Left lung (tissue), 10 donors: ENCODE data around the gene PLEKHM2. TPM values are rescaled to one million over a fixed set of nuclear protein-coding genes. Genes with fewer than 3 reads are reported as not detected.
A peak's percentile ranks its signal among the peaks of the same experiment; 100 is the strongest.

ENCODE experiments used
- ATAC-seq: fragments of 200-7000 bp; cut with Tn5 transposase; one replicate; pipeline ENCODE4 v1.9.1; 2020; ENCODE audit warnings: moderate library complexity
- DNase-seq, 4 donors: peaks; one replicate each; pipeline ENCODE4 v3.0.0-alpha.2; 2013 to 2020
- H3K27ac ChIP-seq, 2 donors: fragments of 200-600 bp; sonication (generic) in 1 of 2; one replicate each; pipeline versions ENCODE4 v1.5.0 to v1.8.0; 2020 to 2021
- H3K27me3 ChIP-seq, 2 donors: fragments of 200-600 bp; sonication (generic) in 1 of 2; one replicate each; pipeline versions ENCODE4 v1.5.0 to v1.8.0; 2020 to 2021
- H3K36me3 ChIP-seq, 2 donors: fragments of 200-600 bp; sonication (generic) in 1 of 2; one replicate each; pipeline versions ENCODE4 v1.5.0 to v1.8.0; 2020 to 2021
- H3K4me1 ChIP-seq, 2 donors: fragments of 200-600 bp; one replicate each; pipeline ENCODE4 v1.8.0; 2021
- H3K4me3 ChIP-seq, 2 donors: fragments of 200-600 bp; sonication (generic) in 1 of 2; one replicate each; pipeline versions ENCODE4 v1.5.0 to v1.8.0; 2020 to 2021; ENCODE audit warnings: mild to moderate bottlenecking in 1 of 2
- H3K9me3 ChIP-seq, 2 donors: fragments of 200-600 bp; sonication (generic) in 1 of 2; one replicate each; pipeline versions ENCODE4 v1.5.0 to v1.8.0; 2020 to 2021
- intact Hi-C, 2 donors: fragments of 100-400 bp; cut with DNase I; formaldehyde crosslinking; loops; one replicate each; pipeline versions ENCODE4 v1.11.2 to v1.14.2; 2022
- polyA plus RNA-seq, 6 donors: library from polyadenylated mRNA; unstranded; fragments of 120-200 nt; gene quantifications; one replicate each; pipeline ENCODE4 v1.2.1, GENCODE V29; 2013; ENCODE audit not compliant: insufficient read length in 6 of 6
- total RNA-seq, 2 donors: library from RNA; stranded (reverse); fragmentation: NEBNext Ultra II Directional; extraction: Animal tissue kit (Norgen Biotek cat#: 25700); gene quantifications; one replicate each; pipeline ENCODE4 v1.2.1, GENCODE V29; 2021
- TF ChIP-seq, protein P1 (sequence below), 2 donors: fragments of 200-600 bp; sonication (generic) in 1 of 2; IDR thresholded peaks; one replicate each; pipeline versions ENCODE4 v1.5.0 to v1.8.0; 2021; ENCODE audit warnings: antibody characterized with exemption in 2 of 2
- donor health status: DM: no; HTN: yes; CAD: no.
- donor health status: DM: no; HTN: no; CAD: no.

PLEKHM2 gene
- total and polyA plus RNA-seq, 8 donors = 51.5 to 86.8 (median 60.1) TPM

- no peak for ATAC-seq
- Histone ChIP-seq H3K4me3 (no peak overlapping the region), H3K27ac (no peak overlapping the region), H3K9me3 (no peaks in the 10 kb centered on the region), H3K36me3 (no peaks in the 10 kb centered on the region), H3K27me3 (peaks cover 9 to 35% of the 10 kb centered on the region in 2 donors), H3K4me1 (peaks cover 1 to 3% of the 10 kb centered on the region in 2 donors)
- TF ChIP-seq, protein P1, sequence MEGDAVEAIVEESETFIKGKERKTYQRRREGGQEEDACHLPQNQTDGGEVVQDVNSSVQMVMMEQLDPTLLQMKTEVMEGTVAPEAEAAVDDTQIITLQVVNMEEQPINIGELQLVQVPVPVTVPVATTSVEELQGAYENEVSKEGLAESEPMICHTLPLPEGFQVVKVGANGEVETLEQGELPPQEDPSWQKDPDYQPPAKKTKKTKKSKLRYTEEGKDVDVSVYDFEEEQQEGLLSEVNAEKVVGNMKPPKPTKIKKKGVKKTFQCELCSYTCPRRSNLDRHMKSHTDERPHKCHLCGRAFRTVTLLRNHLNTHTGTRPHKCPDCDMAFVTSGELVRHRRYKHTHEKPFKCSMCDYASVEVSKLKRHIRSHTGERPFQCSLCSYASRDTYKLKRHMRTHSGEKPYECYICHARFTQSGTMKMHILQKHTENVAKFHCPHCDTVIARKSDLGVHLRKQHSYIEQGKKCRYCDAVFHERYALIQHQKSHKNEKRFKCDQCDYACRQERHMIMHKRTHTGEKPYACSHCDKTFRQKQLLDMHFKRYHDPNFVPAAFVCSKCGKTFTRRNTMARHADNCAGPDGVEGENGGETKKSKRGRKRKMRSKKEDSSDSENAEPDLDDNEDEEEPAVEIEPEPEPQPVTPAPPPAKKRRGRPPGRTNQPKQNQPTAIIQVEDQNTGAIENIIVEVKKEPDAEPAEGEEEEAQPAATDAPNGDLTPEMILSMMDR (IDR thresholded peaks at IDR 0.05) = no peak
- DNase-seq = no peak
- intact Hi-C loops = no loop called here
Observed at GRCh38 chr1:15764269-15764764, 80.2 kb downstream of the PLEKHM2 start.

DNA sequence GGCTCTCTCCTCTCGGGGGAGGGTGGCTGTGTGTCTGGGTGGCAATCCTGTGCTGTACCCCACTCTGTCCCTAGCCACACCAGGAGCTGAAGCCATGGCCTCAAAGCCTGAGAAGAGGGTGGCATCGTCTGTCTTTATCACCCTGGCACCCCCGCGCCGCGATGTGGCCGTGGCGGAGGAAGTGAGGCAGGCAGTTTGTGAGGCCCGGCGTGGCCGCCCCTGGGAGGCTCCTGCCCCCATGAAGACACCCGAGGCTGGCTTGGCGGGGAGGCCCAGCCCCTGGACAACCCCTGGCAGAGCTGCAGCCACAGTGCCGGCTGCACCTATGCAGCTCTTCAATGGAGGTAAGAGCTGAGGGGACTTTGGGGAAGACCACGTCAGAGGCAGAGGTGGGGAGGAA, 80.8 kb downstream of the PLEKHM2 start:
- Histone ChIP-seq H3K4me1 (peaks cover 0 to 3% of the 10 kb centered on the region in 2 donors), H3K36me3 (peaks cover 0 to under 1% of the 10 kb centered on the region in 2 donors), H3K9me3 (no peaks in the 10 kb centered on the region), H3K27ac (no peak overlapping the region), H3K4me3 (no peak overlapping the region), H3K27me3 (peaks cover 5 to 29% of the 10 kb centered on the region in 2 donors)
- ATAC-seq (no peak), DNase-seq (peak in 1 of 4 donors; percentile 79)
- intact Hi-C loops = no loop called here
- TF ChIP-seq, protein P1 (IDR thresholded peaks at IDR 0.05) = no peak

DNA sequence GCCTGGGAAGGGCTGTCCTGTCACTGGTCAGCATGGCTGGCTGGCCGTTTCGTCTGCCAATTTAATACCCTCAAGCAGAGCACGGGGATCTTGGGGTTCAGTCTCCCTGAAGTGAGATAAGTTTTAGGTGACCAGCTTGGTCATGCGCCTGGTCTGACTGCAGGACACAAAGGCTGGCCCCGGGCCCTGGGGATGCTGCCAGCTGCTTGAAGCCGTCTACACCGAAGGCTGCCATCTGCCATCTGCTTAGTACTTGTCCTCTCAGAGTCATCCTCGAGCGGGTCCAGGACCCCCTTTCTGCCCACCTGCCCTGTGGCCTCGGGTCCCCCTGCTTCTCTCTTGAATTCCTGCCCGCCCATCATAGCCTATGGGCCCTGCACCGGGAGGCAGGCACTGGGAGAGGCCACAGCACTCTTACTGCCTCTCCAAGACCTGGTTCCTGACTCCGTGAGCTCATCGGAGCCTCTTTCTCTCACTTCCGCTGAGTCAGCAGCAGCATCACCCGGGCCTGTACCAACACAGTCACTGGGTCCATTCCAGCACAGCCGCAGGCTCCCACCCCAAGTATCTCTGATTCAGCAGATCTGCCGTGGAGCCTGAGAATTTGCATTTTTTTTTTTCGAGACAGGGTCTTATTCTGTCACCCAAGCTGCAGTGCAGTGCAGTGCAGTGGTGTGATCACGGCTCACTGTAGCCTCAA, 81.5 kb downstream of the PLEKHM2 start:
- Histone ChIP-seq H3K4me3 (no peak overlapping the region), H3K9me3 (no peaks in the 10 kb centered on the region), H3K4me1 (peaks cover 0 to 3% of the 10 kb centered on the region in 2 donors), H3K27me3 (peaks cover 3 to 22% of the 10 kb centered on the region in 2 donors), H3K36me3 (peaks cover 0 to 7% of the 10 kb centered on the region in 2 donors), H3K27ac (no peak overlapping the region)
- ATAC-seq (peak; percentile 36), DNase-seq (peak in 1 of 4 donors; percentile 57)
- intact Hi-C loops = no loop called here
- TF ChIP-seq, protein P1 (IDR thresholded peaks at IDR 0.05) = no peak

GRCh38 chr1:15767941-15768340, 83.8 kb downstream of the PLEKHM2 start:
- H3K4me1 ChIP-seq = no peaks in the 10 kb centered on the region
- ATAC-seq = no peak
- peaks cover 0 to 18% of the 10 kb centered on the region in 2 donors for H3K36me3 ChIP-seq

GRCh38 chr1:15768388-15768787, 84.3 kb downstream of the PLEKHM2 start:
- H3K36me3 ChIP-seq = peaks cover 0 to 18% of the 10 kb centered on the region in 2 donors
- no peaks in the 10 kb centered on the region for H3K9me3 ChIP-seq
- no peak overlapping the region for H3K27ac ChIP-seq
- intact Hi-C loops = no loop called here
- DNase-seq = no peak
- H3K4me1 ChIP-seq = no peaks in the 10 kb centered on the region
- ATAC-seq = no peak
- H3K4me3 ChIP-seq = no peak overlapping the region
- TF ChIP-seq, protein P1 (IDR thresholded peaks at IDR 0.05) = no peak
- no peaks in the 10 kb centered on the region for H3K27me3 ChIP-seq

More at GRCh38 chr1:15767941-15768340, 83.8 kb downstream of the PLEKHM2 start:
- no peak for DNase-seq
- Histone ChIP-seq H3K27ac (no peak overlapping the region), H3K27me3 (no peaks in the 10 kb centered on the region), H3K4me3 (no peak overlapping the region), H3K9me3 (no peaks in the 10 kb centered on the region)
- TF ChIP-seq, protein P1 (IDR thresholded peaks at IDR 0.05) = no peak
- intact Hi-C loops = no loop called here
